Endodermal cell (in vitro differentiated cells): ENCODE data around the gene TST. TPM values are rescaled to one million over a fixed set of nuclear protein-coding genes. Genes with fewer than 3 reads are reported as not detected.

Source experiments
- DNase-seq: peaks from one replicate; pipeline ENCODE4 v3.0.0-alpha.2; 2017
- H3K27ac ChIP-seq: 2 replicates; pipeline ENCODE4 v1.5.1; 2013; ENCODE audit warnings: mild to moderate bottlenecking, low read depth, low read length, moderate library complexity
- H3K27me3 ChIP-seq: 2 replicates; pipeline ENCODE4 v1.6.1; 2013; ENCODE audit warnings: mild to moderate bottlenecking, low read length, moderate library complexity; ENCODE audit not compliant: insufficient read depth, control insufficient read depth, poor library complexity, severe bottlenecking
- H3K36me3 ChIP-seq: 2 replicates; pipeline ENCODE4 v1.7.0; 2013; ENCODE audit warnings: mild to moderate bottlenecking, low read length, moderate library complexity; ENCODE audit not compliant: control insufficient read depth, insufficient read depth
- H3K4me1 ChIP-seq: one replicate; pipeline ENCODE4 v1.7.0; 2013; ENCODE audit warnings: low read length; ENCODE audit not compliant: control insufficient read depth, insufficient read depth
- H3K4me3 ChIP-seq: 2 replicates; pipeline ENCODE4 v1.5.1; 2013; ENCODE audit warnings: mild to moderate bottlenecking, low read length, moderate library complexity
- H3K9ac ChIP-seq: 2 replicates; pipeline ENCODE4 v1.6.1; 2013; ENCODE audit warnings: mild to moderate bottlenecking, low read length, moderate library complexity; ENCODE audit not compliant: poor library complexity, severe bottlenecking; ENCODE audit errors: extremely low read depth
- H3K9me3 ChIP-seq: 2 replicates; pipeline ENCODE4 v1.6.1; 2013; ENCODE audit warnings: mild to moderate bottlenecking, low read length, moderate library complexity; ENCODE audit not compliant: control insufficient read depth
- H3K27ac Mint-ChIP-seq: 2 replicates; pipeline ENCODE4 v1.8.0; 2020; ENCODE audit warnings: mixed read lengths
- H3K27me3 Mint-ChIP-seq: 2 replicates; pipeline ENCODE4 v1.8.0; 2021; ENCODE audit warnings: mild to moderate bottlenecking, mixed read lengths; ENCODE audit not compliant: insufficient read depth
- H3K36me3 Mint-ChIP-seq: 2 replicates; pipeline ENCODE4 v1.8.0; 2020; ENCODE audit warnings: low read depth, mixed read lengths
- H3K4me1 Mint-ChIP-seq: 2 replicates; pipeline ENCODE4 v1.8.0; 2020; ENCODE audit warnings: mixed read lengths
- H3K4me3 Mint-ChIP-seq: 2 replicates; pipeline ENCODE4 v1.8.0; 2020; ENCODE audit warnings: mild to moderate bottlenecking, moderate library complexity, mixed read lengths
- H3K9me3 Mint-ChIP-seq: 2 replicates; pipeline ENCODE4 v1.8.0; 2020; ENCODE audit warnings: mild to moderate bottlenecking, mixed read lengths
- WGBS, 2 experiments: methylation state at CpG; one replicate each; pipeline versions ENCODE4 v1.1.5 to v1.1.7; 2013; ENCODE audit warnings: missing lambda C conversion rate in 2 of 2, mixed read lengths in 1 of 2; ENCODE audit not compliant: insufficient coverage in 1 of 2, insufficient read length in 1 of 2; 5-methylcytosine and 5-hydroxymethylcytosine counted together
- total RNA-seq, 2 donors: library from RNA; stranded (reverse); fragmentation: NEBNext Ultra II Directional in 1 of 2; extraction: Animal tissue kit (Norgen Biotek cat#: 25700) in 1 of 2; gene quantifications; 2 replicates in 1 of 2; 3 replicates in 1 of 2; pipeline ENCODE4 v1.2.1, GENCODE V29; 2021
- TF ChIP-seq, protein P1 (sequence below): fragments of 200-600 bp; sonication (generic); conservative IDR thresholded peaks from 2 replicates; pipeline ENCODE4 v1.5.0; 2021; ENCODE audit warnings: antibody characterized with exemption, mild to moderate bottlenecking

TST gene
- total RNA-seq, 2 donors from 2014 or later: 38.2 to 48.3 TPM

DNA sequence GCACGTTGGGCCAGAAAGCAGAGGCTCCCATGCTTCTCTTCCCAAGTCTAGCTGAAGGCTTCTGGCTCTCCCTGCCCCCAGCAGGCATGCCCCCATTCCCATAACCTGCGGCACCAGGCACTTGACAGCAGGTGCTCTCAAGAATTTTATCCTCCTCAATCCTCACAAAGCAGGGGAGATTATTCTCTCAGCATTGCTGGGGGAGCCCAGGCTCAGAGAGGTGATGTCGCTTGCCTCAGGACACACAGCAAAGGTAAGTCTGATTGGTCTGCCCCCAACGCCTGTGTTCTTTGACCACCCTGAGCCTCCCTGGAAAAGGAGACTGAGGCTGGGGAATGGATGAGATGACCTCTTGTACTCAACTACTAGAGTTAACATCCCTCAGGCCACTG, 4.8 kb downstream of the TST start:
- H3K4me3 Mint-ChIP-seq: no peak overlapping the region
- no peaks in the 10 kb centered on the region for H3K9me3 Mint-ChIP-seq
- H3K27me3 Mint-ChIP-seq: peaks cover 6% of the 10 kb centered on the region
- H3K36me3 Mint-ChIP-seq: peaks cover 17% of the 10 kb centered on the region
- Histone ChIP-seq H3K27ac (no peak overlapping the region), H3K36me3 (peaks cover 18% of the 10 kb centered on the region), H3K9ac (no peak overlapping the region), H3K27me3 (no peaks in the 10 kb centered on the region), H3K4me1 (peaks cover 11% of the 10 kb centered on the region), H3K9me3 (no peaks in the 10 kb centered on the region), H3K4me3 (no peak overlapping the region)
- WGBS, 2 experiments: 81 to 86% methylated on average over 3 to 4 of the region's 4 CpGs
- TF ChIP-seq, protein P1, sequence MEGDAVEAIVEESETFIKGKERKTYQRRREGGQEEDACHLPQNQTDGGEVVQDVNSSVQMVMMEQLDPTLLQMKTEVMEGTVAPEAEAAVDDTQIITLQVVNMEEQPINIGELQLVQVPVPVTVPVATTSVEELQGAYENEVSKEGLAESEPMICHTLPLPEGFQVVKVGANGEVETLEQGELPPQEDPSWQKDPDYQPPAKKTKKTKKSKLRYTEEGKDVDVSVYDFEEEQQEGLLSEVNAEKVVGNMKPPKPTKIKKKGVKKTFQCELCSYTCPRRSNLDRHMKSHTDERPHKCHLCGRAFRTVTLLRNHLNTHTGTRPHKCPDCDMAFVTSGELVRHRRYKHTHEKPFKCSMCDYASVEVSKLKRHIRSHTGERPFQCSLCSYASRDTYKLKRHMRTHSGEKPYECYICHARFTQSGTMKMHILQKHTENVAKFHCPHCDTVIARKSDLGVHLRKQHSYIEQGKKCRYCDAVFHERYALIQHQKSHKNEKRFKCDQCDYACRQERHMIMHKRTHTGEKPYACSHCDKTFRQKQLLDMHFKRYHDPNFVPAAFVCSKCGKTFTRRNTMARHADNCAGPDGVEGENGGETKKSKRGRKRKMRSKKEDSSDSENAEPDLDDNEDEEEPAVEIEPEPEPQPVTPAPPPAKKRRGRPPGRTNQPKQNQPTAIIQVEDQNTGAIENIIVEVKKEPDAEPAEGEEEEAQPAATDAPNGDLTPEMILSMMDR: no peak
- peaks cover 15% of the 10 kb centered on the region for H3K4me1 Mint-ChIP-seq
- DNase-seq: no peak
- no peak overlapping the region for H3K27ac Mint-ChIP-seq

DNA sequence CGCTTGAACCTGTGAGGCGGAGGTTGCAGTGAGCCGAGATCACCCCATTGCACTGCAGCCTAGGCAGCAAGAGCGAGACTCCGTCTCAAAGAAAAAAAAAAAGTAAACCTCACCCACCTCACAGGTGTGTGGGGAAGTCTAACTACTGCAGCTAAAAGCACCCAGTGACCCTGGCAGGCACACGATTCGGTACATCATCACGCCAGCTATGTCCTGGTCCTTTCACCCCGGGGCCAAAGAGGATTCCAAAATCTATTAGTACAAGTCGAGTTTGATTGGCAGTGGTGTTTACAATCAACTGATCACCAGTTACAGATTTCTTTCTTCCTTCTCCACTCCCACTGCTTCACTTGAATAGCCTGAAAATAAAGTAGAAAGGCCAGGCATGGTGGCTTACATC, 6.3 kb downstream of the TST start:
- H3K4me3 ChIP-seq: no peak overlapping the region
- H3K27me3 Mint-ChIP-seq: peaks cover 14% of the 10 kb centered on the region
- H3K9ac ChIP-seq: no peak overlapping the region
- peaks cover 15% of the 10 kb centered on the region for H3K4me1 Mint-ChIP-seq
- H3K36me3 ChIP-seq: peaks cover 18% of the 10 kb centered on the region
- no peaks in the 10 kb centered on the region for H3K27me3 ChIP-seq
- H3K27ac ChIP-seq: no peak overlapping the region
- peaks cover 17% of the 10 kb centered on the region for H3K36me3 Mint-ChIP-seq
- H3K27ac Mint-ChIP-seq: no peak overlapping the region
- no peaks in the 10 kb centered on the region for H3K9me3 ChIP-seq
- no peak overlapping the region for H3K4me3 Mint-ChIP-seq
- peaks cover 4% of the 10 kb centered on the region for H3K4me1 ChIP-seq
- no peak for DNase-seq
- H3K9me3 Mint-ChIP-seq: no peaks in the 10 kb centered on the region
- TF ChIP-seq, protein P1: no peak
- 73 to 90% methylated on average over 4 to 8 of the region's 10 CpGs for WGBS, 2 experiments

DNA sequence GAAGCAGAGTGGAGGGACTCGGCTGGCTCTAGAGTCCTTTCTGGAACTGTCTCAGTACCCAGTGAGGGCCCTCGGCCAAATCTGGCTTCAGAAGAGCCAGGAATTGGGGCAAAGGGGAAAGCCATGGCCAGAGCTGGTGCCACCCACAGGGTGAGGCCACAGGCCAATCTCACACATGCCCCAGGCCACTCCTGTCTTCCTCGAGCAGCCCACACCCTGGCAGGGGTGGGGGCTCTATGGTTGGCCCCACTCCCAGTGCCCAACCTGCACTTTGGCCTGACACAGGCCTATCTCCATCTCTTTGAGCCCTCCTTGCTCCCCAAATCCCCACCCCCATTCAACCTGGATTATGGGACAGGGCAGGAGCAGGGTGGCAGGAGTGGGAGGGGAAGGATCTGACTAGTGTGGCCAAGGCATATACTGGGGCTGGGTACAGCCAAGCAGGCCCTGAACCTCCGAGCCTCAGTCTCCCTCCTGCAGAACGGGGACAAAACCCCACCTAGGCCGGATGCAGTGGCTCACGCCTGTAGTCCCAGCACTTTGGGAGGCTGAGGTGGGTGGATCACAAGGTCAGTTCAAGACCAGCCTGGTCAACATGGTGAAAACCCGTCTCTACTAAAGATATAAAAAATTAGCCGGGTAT, 6.9 kb downstream of the TST start:
- H3K4me3 Mint-ChIP-seq: no peak overlapping the region
- WGBS, 2 experiments: 92 to 94% methylated on average over 5 to 9 of the region's 9 CpGs
- Histone ChIP-seq H3K9ac (no peak overlapping the region), H3K4me1 (peaks cover 3% of the 10 kb centered on the region), H3K9me3 (no peaks in the 10 kb centered on the region), H3K27me3 (peaks cover 3% of the 10 kb centered on the region), H3K27ac (no peak overlapping the region), H3K4me3 (no peak overlapping the region), H3K36me3 (peaks cover 12% of the 10 kb centered on the region)
- H3K27ac Mint-ChIP-seq: no peak overlapping the region
- H3K4me1 Mint-ChIP-seq: peaks cover 9% of the 10 kb centered on the region
- no peak for DNase-seq
- TF ChIP-seq, protein P1: no peak
- H3K36me3 Mint-ChIP-seq: peaks cover 11% of the 10 kb centered on the region
- H3K9me3 Mint-ChIP-seq: no peaks in the 10 kb centered on the region
- H3K27me3 Mint-ChIP-seq: peaks cover 19% of the 10 kb centered on the region
